ENCODE data around the gene GPR4. TPM values are rescaled to one million over a fixed set of nuclear protein-coding genes. Genes with fewer than 3 reads are reported as not detected.

GPR4 gene
- total RNA-seq, 1 experiment from 2014 or later = 0.10 TPM

DNA sequence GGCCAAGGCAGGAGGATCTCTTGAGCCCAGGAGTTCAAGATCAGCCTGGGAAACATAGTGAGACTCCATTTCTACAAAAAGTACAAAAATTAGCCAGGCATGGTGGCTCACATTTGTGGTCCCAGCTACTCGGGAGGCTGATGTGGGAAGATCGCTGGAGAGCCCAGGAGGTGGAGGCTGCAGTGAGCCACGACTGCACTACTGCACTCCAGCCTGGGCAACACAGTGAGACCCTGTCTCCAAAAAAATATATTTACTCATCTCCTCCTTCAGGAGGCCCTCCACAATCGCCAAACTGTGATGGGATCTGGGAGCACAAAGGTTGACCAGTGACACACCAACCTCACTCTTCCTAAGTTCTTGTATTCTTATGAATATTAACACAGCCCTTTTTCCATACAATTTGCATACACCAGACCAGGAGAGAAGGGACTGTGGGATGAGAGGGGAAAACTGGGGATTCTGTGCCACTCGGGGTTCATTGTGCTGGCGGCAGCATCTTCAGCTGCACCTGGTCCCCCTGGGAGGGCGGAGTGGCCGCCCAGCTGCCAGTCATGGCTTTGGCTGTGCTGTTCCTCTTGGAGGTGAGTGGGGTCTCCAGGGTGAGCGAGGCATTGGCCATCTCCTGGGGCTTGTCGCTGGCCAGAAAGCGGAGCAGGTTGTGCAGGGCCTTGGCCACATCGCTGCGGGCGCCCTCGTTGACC is 11.6 kb downstream of the GPR4 start:
- DNase-seq (ENCODE audit: low read depth) = no peak

DNA sequence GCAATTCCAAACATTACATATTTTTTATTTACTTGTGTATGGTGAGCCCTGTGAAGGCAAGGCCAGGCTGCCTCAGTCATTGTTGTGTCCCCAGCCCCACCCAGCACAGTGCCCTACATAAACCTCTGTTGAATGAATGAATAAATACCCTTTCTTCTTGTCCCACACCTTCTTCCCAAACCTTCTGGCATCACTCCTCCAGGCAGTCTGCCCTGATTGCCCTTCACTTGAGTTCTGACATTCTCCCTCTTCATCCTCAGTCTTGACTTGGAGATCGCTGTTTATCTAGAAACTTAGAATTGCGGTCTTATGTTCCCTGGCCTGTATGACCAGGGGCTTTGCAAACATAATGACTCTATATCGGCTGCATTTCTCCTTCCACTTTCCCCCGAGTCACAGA is 12.2 kb downstream of the GPR4 start:
- DNase-seq (ENCODE audit: low read depth) = no peak

DNA sequence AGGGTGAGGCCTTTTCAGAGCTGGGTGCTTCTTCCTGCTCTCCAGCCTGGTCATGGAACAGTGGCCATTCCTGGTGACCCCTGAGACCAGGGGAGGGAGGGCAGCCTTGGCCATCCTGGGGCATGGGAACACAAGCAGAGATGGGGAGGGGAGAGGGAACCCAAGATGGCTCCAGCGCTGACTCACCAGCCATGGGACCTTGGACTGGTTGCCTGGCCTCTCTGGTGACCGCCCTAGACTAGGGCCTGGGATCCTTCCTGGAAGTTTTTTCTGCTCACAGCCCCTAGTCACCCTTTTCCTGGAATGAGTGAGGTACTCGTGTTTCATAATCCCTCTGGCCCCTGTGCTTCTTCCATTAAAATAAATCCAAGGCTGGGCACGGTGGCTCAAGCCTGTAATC is 14.1 kb downstream of the GPR4 start:
- DNase-seq (ENCODE audit: low read depth) = no peak

DNA sequence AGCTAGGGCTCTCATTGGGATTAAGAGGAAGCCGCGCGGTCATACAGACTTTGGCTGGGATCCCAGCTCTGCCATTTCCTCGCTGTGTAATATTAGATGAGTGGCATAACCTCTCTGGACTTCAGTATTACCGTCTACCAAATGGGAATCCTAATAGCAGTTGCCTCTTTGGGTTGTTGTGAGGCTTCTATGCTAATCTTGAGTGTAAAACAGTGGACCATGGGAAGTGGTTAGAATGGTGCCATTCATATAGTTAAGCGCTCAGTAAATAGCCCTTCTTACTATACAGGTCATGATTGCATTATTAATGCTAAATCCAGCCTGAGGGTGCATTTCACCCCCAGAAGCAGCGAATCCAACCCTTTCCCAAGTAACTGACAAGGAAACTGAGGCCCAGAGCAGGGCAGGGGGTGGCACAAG is 16.8 kb downstream of the GPR4 start:
- DNase-seq (ENCODE audit: low read depth) = no peak

DNA sequence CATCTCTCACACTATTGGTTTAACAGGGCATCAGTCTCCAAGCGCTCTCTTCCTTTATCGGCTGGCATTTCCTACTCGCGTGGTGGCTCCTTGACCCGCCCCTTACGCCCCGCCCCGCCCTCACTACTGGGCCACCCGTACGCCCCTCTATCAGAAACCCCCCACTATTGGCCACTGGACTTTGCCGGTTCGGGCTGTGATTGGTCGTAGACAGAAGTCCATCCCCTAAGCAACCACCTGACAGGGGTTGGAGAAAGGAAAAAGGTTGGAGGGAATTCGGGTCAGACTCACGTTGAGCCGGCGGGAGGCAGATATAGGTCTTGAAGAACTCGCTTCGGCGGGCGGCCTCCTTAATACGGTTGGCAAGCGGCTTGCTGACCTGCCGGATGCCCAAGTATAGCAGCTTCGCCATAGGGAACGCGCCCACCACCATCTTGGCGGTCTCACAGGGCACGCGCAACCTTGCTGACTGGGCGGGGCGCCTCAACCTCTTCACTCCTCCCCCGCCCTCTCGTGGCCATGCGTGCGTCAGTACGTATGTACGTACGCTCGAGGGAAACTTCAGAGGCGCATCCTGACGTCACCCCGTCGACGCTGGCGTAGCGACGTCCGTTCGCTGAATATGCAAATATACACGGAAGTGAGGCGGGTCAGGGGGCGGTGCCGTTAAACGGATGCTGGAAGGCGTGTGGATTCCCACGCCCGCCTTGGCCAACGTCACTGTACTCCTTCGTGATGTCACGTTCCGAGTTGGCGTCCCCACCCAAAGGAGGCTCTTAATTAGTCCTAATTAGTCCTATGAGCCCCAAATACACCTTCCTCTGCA is 17.5 kb downstream of the GPR4 start, which contains the start of gene OPA3:
OPA3 (minus strand) TSS at position 471 of the 826 bp plus-strand sequence; CDS start at position 433, 38 bp downstream.
- DNase-seq (ENCODE audit: low read depth) = peak; percentile 99

GRCh38 chr19:45581576-45581975 is 20.4 kb downstream of the GPR4 start:
- no peak for DNase-seq (ENCODE audit: low read depth)

GRCh38 chr19:45578861-45579260 is 23.2 kb downstream of the GPR4 start:
- DNase-seq (ENCODE audit: low read depth) = no peak

- peak; percentile 97 for DNase-seq (ENCODE audit: low read depth)
Measured at GRCh38 chr19:45577111-45577905, 24.7 kb downstream of the GPR4 start.

- no peak for DNase-seq (ENCODE audit: low read depth)
Measured at GRCh38 chr19:45576682-45577081, 25.3 kb downstream of the GPR4 start.

DNA sequence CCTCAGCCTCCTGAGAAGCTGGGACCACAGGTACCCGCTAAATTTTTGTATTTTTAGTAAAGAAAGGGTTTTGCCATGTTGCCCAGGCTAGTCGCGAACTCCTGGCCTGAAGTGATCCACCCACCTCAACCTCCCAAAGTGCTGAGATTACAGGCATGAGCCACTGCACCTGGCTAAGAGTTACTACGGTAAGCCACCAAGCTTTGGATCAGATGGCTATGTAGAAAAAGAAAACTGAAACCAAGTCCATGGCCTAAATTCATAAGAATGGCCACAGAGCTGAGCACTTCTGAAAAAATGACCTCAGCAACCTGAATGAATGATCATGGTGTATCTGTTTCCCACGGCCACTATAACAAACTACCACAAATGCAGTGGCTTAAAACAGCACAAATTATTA is 26.8 kb downstream of the GPR4 start:
- DNase-seq (ENCODE audit: low read depth) = no peak

DNA sequence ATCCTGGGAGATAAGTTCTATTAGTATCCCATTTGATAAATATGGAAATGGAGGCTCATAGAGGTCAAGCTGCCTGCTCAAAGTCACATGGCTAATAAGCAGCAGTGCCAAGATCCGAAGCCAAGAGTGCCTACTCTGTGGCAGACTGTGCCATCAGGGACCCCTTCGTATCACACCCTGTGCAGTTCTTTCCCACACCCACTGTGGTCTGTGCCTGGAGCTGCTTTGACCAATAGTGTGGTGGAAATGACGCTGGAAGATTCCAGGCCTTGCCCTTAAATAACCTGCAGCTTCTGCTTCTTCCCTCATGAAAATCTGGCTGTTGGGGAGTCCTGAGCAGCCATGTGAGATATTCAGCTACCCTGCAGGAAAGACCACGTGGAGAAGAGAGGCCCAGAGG is 27.5 kb downstream of the GPR4 start:
- no peak for DNase-seq (ENCODE audit: low read depth)

GRCh38 chr19:45571457-45572220 is 30.4 kb downstream of the GPR4 start:
- no peak for DNase-seq (ENCODE audit: low read depth)

DNA sequence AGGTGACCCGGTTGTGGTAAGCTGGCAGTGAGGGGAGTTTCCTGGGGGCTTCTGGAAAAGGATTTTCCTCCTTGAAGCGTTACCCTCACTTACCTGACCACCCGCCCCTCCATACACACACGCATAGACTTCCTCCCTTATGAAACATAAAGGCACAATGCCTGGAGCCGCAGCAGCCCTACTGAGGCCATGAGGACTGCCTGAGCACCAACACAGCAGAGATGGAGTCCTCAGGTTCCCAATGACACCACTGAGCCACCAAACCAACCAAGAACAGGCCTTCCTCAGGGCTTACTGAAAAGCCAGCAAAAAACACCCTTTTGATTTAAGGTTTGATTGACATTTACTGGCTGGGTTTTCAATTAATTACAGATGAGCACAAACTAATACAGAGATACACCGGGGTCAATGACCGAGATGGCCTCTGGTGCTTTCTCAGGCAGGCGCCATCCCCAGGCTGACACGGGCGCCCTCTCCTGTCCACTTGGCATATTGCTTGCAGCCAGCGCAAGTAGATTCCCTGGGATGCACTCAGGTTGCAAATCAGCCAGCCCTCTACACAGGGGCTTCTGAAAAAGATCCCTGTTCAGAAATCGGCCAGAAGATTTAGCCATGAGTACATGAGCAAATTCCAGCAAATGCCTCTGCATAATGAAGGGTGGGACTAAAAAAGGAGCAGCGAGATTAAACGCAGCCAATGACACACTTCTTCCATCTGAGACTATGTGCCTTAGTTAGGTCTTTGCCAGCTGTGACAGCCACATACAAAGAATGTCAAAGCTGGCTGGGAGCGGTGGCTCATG is 32.2 kb downstream of the GPR4 start:
- no peak for DNase-seq (ENCODE audit: low read depth)

DNA sequence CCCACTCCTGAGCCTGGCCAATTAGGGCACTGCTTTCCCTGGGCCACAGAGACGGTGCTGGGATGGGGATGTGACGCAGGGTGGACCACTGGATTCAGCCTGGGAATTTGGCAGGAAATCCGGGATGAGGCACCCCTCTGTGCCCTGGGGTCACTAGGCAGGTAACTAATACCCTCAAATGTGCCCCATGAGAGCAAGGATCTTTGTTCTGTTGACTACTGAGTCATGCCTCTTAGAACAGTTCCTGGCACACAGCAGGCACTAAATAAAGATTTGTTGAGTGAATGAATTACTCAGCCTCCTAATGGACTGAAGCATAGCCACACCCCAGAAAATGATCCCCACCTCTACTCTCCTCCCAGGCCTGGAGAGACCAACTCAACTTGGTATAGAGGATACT is 33.3 kb downstream of the GPR4 start:
- DNase-seq (ENCODE audit: low read depth) = peak; percentile 95

DNA sequence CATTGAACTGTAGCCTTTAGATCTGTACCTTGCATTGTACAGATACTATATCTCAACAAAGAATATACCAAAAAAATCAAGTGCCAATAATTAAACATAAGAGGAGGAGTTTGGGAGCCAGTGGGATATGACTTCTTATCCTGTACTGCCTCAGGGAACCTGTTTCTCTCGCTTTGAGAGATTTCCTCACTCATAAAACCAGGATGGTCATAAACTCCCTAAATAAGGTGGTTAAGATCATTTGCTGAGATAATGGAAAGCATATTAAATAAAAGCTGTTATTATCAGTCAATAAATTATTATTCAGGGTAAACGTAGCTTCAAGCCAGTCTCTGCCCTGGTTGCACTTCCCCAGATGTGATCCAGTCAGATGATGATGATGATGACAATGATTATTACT is 34.4 kb downstream of the GPR4 start:
- no peak for DNase-seq (ENCODE audit: low read depth)

GRCh38 chr19:45564131-45564780 is 37.8 kb downstream of the GPR4 start:
- no peak for DNase-seq (ENCODE audit: low read depth)

DNA sequence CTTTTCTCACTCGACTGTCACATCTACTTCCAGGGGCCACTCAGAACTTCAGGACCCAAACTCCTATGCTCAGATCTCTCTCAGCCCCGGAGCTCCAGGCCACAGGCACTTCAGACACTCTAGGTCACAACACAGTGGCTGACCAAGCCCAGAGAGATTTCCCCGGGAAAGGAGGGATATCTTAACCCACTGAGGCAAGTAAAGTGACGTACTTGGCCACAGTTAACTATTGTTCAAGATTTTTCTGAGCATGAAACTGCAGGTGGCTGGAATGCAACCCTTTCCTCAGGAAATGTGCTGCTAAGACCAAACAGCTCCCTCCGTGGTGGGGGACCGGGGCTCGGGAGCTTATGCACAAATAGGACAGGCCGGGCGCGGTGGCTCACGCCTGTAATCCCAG is 41.3 kb downstream of the GPR4 start:
- DNase-seq (ENCODE audit: low read depth) = no peak

GRCh38 chr19:45560038-45560437 is 42.0 kb downstream of the GPR4 start:
- no peak for DNase-seq (ENCODE audit: low read depth)

DNA sequence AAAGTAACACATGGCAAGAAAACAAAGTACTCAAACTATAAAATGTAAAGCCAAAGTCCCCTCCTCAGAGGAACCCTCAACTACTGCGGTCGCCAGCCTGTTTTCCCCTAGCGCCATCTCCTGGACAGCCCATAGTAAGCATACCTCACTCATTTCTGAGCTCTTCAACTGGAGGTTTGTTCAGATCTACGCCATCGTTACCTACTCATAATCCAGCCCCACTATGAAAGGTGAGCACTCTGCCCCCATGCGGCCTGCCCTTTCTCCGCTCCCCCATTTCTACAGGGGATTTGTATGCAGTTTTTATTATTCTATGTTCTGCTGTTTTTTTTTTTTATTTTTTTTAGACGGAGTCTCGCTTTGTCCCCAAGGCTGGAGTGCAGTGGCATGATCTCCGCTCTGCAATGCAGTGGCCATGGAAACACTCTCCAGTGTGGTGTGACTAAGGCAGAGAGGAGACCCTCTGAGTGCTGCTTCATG is 43.6 kb downstream of the GPR4 start:
- peak; percentile 36 for DNase-seq (ENCODE audit: low read depth)

- no peak for DNase-seq (ENCODE audit: low read depth)
Measured at GRCh38 chr19:45556835-45557234, 45.2 kb downstream of the GPR4 start.
